ENCODE data around the gene NRCAM. TPM values are rescaled to one million over a fixed set of nuclear protein-coding genes. Genes with fewer than 3 reads are reported as not detected.

NRCAM gene
- total and polyA plus RNA-seq, 10 of the 15 experiments (the other 5 are each of a cell fraction or from before 2014, with no cell fraction given), result 0.30 to 2.0 (median 1.0) TPM

DNA sequence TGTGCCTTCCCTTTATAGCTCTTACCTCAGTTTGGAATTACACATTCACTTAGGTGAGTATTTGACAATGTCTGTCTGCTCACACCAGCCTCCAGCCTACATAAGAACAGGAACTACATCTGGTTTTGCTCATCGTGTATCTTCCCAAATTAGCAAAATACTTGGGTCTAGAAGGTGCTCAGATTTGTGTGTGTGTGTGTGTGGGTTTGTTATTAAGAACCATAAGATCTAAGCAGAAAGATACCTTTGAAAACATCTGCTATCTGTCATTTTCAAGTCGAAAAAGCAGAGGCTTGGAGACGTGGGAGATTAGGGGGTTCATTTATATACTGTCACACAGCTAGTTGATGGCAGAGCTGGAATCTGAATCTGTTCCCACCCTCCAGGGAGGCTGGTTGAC, 311.3 kb downstream of the NRCAM start:
- no peak for FAIRE-seq
- no peak for DNase-seq (ENCODE audit: low read depth, low spot score)
- no peak overlapping the region for H3K4me2 ChIP-seq (ENCODE audit: control insufficient read depth, insufficient read depth)
- H3K27ac ChIP-seq (ENCODE audit: control insufficient read depth, insufficient read depth), result no peak overlapping the region
- TF ChIP-seq, protein P1, sequence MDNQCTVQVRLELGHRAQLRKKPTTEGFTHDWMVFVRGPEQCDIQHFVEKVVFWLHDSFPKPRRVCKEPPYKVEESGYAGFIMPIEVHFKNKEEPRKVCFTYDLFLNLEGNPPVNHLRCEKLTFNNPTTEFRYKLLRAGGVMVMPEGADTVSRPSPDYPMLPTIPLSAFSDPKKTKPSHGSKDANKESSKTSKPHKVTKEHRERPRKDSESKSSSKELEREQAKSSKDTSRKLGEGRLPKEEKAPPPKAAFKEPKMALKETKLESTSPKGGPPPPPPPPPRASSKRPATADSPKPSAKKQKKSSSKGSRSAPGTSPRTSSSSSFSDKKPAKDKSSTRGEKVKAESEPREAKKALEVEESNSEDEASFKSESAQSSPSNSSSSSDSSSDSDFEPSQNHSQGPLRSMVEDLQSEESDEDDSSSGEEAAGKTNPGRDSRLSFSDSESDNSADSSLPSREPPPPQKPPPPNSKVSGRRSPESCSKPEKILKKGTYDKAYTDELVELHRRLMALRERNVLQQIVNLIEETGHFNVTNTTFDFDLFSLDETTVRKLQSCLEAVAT (IDR thresholded peaks at IDR 0.05), result 0 out of 2 replicates have a peak, but pooled peaks have one; percentile 10
- no peak for TF ChIP-seq SREBF2 (IDR thresholded peaks at IDR 0.05; ENCODE audit: low read length)
- in situ Hi-C loops (cut with MboI) (loop anchor here (5.0 kb wide), 1 partner anchor 33 kb away; no protein-coding TSS in a partner anchor), intact Hi-C loops (cut with micrococcal nuclease; ENCODE audit: unreplicated experiment) (loop anchor here (5.0 to 10.0 kb wide), 2 partner anchors 268 to 400 kb away; partner anchors contain the start of gene CBLL1)
- no peaks in the 10 kb centered on the region for H4K20me1 ChIP-seq (ENCODE audit: control insufficient read depth, insufficient read depth)
- ChIA-PET SMC1A (ENCODE audit: uncharacterized antibody, unreplicated experiment) (interaction anchor here (0.6 to 5.2 kb wide), 18 partner anchors 12 to 678 kb away, joined by 3 to 130 read pairs (median 6); partner anchors contain the start of gene LAMB4), POLR2A (interaction anchor here (1.0 to 3.0 kb wide), 6 partner anchors 9 to 33 kb away, joined by 3 to 12 read pairs (median 7); no protein-coding TSS in a partner anchor), RAD21 (ENCODE audit: unreplicated experiment) (interaction anchor here (0.7 to 3.3 kb wide), 9 partner anchors 12 to 681 kb away, joined by 4 to 142 read pairs (median 16); partner anchors contain the start of gene LAMB4), CTCF (interaction anchor here (0.5 to 3.4 kb wide), 19 partner anchors 10 to 352 kb away, joined by 3 to 254 read pairs (median 4); no protein-coding TSS in a partner anchor)
- ATAC-seq, result no peak
- 25% methylated on average over 3 of the region's 3 CpGs for WGBS (ENCODE audit: insufficient coverage, insufficient replicate concordance, low lambda C conversion rate, missing lambda C conversion rate)
- H3K9ac ChIP-seq (ENCODE audit: control insufficient read depth, insufficient read depth, low read length), result no peak overlapping the region
- no TSS peak for BruUV-seq (replicated peaks)
- no peaks in the 10 kb centered on the region for H3K36me3 ChIP-seq (ENCODE audit: control insufficient read depth in 2 of 2, insufficient read depth in 2 of 2, low read length in 1 of 2)
- H3K4me1 ChIP-seq (ENCODE audit: control insufficient read depth, insufficient read depth, low read length), result no peaks in the 10 kb centered on the region
- no peaks in the 10 kb centered on the region for H3K9me3 ChIP-seq (replicated peaks; ENCODE audit: control insufficient read depth, insufficient read depth, low read length)
- H2AFZ ChIP-seq (ENCODE audit: control insufficient read depth, low read depth, low read length), result no peak overlapping the region
- no peaks in the 10 kb centered on the region for H3K79me2 ChIP-seq (ENCODE audit: control insufficient read depth, insufficient read depth, low read length)
- H3K4me3 ChIP-seq, result no peak overlapping the region
- H3K27me3 ChIP-seq (replicated peaks in 1 of 2; ENCODE audit: control insufficient read depth in 2 of 2, insufficient read depth in 2 of 2, low read length in 1 of 2), result no peaks in the 10 kb centered on the region
